ACHN (cell line): Measurements from ENCODE around the gene SLC35B3.
"Not testable (repeated sequence)": the region's sequence is repeated elsewhere in the genome, so short reads cannot be mapped to it uniquely, and the experiment has no call there.

ENCODE experiments used
- DNase-seq: peaks from one replicate; pipeline ENCODE4 v3.0.0-alpha.2; 2015
- in situ Hi-C: cut with HindIII; loops from 2 replicates; pipeline ENCODE4 v1.10.0; 2017; ENCODE audit warnings: low sequenced_read_pairs, low pct_ligation_motif_present, low pct_unique_long_range_greater_than_20kb

SLC35B3 gene

GRCh38 chr6:8435093-8435844 lies at the start of gene SLC35B3:
Gene SLC35B3 (minus strand): TSS chr6:8435545.
- in situ Hi-C loops: no loop called here
- DNase-seq: peak; percentile 91

DNA sequence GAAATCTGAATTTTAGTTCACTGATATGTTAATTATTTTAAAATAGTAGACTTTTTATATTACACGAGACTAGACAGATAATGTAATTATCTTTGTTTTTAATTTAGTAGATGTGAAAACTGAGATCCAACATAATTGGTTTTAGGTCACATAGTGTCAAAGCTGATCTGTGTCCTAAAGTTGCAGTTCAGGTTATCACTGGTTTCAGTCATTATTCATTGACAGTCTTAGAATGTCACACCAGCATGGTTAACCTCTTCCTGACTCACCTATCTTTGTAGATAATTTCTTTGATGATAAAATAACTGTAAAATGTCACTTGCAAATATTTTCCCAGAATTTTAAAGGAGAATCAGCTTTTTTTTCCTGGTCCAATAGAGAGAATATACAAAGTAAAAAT lies 48.3 kb upstream of the SLC35B3 start:
- in situ Hi-C loops: no loop called here

DNA sequence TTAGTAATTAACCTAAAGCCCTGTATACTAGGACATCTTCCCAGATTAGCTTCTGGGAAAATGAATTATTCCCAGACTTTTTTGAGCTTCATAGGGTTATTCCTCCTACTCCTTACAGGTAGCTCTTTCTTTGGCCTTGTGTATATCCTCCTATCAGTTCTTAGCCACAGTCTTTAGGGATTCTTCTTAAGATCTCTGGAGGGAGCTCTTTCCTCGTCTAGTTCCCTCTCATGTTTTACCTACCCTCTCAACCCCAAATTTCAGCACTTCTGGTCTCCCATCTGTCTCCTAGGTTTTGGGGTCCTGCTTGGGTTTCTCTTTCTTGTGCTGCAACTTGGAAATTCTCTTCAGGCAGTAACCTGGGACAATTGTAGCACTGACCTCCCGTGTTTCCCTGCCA lies 46.4 kb upstream of the SLC35B3 start:
- in situ Hi-C loops: no loop called here
- DNase-seq: peak; percentile 28

More for the DNA sequence above, 48.3 kb upstream of the SLC35B3 start:
- no peak for DNase-seq

DNA sequence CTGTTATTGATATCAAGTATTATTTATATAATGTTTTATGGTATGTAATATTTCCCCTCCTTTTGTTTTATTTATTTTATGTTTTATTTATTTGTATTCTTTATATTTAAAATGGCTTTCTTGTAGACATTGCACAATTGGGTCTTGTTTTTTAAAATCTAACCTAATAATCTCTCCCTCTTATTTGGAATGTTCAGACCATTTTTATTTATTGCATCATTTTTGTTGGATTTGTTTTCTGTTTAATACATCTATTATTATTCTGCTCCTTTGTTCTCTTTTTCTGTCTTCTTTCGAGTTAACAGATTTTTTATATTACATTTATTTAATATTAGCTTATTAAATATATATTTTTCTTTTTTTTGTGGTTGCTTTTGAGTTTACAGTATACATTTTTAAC lies 43.1 kb upstream of the SLC35B3 start:
- no peak for DNase-seq
- in situ Hi-C loops: no loop called here

DNA sequence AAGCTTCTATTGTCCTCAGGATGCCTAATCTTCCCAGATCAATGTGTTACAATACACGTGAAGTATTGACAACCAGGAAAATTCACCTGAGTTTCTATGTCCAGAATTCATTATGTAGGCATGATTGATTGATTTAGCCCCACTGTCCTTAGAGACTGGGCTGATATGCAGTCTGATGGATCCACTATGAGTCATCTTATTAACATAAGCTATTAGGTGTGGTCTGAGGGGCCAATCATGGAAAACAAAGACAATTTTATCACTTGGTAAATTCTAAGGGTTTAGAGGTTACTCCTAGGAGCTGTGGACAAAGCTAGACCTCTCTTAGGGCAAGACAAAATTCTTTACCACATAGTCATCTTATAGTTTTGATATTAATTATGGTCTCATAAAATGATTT lies 41.3 kb upstream of the SLC35B3 start:
- DNase-seq: no peak
- in situ Hi-C loops: no loop called here

- in situ Hi-C loops: no loop called here
Observed at GRCh38 chr6:8468552-8469356, 33.4 kb upstream of the SLC35B3 start.

DNA sequence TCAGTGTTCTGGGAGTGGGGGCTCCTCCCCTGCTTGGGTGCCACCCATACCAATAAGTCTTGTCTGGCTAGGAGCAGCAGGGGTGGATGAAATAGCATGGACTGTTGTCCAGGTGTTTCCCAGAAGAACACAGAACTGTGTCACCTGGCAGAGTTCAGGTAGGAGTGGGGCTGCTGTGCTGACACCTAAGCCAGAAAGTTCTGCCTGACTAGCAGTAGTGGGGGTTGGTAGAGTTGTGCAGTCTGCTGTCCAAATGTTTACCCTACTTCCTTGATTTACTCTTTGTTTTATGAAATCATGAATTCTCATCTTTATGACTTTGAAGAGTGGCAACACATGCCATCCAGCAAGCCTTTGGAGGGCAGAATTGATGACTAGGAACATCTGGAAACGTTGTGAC lies 27.3 kb upstream of the SLC35B3 start:
- in situ Hi-C loops: no loop called here
- DNase-seq: no peak

More at GRCh38 chr6:8468552-8469356, 33.4 kb upstream of the SLC35B3 start:
- DNase-seq: no peak

DNA sequence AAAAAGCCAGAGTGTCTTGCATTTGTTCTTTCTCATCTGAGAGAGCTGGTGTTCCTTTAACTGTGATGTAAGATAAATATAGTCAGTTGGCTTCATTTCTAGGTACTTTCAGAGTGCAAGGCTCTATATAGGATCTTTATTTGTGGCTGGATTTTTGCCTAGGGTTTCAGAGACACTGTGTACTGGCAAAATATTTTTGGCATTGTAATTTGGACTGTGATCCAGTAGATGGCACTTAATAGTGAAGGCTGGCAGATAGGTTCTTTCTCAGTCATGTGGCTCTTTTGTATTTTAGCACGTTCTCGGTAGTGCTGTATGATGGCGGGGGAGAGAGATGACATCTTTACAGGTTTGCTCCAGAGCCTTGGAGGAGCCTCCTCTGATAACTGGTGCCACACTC lies 26.8 kb upstream of the SLC35B3 start:
- in situ Hi-C loops: no loop called here
- no peak for DNase-seq

DNA sequence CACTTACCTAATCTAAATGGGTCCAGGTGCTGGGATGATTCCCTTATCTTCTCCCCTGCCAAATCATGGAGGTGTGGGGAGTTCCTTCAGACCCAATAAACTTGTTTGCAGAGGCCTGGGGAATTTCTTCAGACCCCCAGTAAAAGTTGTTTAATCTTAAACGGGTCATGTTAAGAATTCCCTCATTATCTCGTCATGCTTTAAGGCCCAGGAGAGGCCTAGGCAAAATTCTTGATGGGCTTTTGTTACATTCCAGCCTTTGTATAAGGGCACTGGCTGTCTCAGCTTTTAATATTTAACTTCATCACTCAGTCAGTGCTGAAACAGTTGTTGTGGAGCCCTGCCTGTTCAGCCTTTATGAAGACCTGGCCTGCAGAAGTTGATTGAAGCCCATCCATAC lies 11.0 kb upstream of the SLC35B3 start:
- in situ Hi-C loops: no loop called here
- DNase-seq: peak; percentile 68

DNA sequence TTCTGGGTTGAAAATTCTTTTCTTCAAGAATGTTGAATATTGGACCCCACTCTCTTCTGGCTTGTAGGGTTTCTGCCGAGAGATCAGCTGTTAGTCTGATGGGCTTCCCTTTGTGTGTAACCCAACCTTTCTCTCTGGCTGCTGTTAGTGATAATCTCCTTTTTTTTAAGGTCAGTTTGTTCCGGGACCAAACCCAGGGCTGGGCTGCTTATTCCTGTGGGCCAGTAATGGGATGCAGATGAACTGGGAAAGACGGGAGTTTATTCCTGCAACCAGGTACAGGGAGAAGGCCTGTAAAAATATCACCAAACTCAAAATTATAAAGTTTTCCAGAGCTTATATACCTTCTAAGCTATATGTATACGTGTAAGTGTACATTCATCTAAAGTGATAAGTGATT lies 10.6 kb upstream of the SLC35B3 start:
- in situ Hi-C loops, DNase-seq: not testable (repeated sequence)

GRCh38 chr6:8442150-8442549 lies 6.8 kb upstream of the SLC35B3 start:
- DNase-seq: no peak
- in situ Hi-C loops: no loop called here

DNA sequence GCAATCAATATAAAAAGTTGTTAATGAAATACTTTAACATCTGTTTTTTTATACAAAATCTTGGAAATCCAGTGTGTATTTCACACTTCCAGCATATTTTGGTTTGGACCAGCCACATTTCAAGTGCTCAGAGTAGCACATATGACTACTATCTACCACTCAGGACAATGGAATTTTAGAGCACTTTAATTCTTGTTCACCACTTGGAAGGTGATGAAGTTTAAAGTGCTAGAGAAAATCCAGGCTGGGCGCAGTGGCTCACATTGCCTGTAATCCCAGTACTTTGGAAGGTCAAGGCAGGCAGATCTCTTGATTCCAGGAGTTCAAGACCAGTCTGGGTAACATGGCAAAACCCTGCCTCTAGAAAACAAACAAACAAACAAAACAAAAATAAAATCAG lies 6.1 kb upstream of the SLC35B3 start:
- no peak for DNase-seq
- in situ Hi-C loops: no loop called here

GRCh38 chr6:8439601-8440268 lies 4.4 kb upstream of the SLC35B3 start:
- in situ Hi-C loops: no loop called here
- no peak for DNase-seq

DNA sequence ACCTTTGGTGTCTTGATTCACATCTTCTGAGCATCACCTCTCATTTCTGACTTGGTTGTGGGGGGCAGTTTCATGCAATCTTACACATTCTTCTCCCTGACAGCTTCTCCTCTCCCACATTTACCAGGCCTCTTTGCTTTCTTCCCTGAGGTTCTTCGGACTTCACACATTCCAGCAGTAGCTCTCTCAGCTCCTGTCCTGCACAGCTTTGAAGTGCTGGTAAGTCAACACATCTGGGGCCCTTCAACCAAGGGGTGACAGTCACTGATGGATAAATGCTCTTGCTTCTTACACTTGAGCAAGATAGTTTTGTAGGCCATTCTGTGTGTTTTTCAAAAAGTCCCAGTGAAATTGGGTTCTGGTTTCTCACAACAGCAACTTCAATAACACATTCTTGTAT lies 2.5 kb upstream of the SLC35B3 start:
- in situ Hi-C loops: no loop called here
- no peak for DNase-seq

DNA sequence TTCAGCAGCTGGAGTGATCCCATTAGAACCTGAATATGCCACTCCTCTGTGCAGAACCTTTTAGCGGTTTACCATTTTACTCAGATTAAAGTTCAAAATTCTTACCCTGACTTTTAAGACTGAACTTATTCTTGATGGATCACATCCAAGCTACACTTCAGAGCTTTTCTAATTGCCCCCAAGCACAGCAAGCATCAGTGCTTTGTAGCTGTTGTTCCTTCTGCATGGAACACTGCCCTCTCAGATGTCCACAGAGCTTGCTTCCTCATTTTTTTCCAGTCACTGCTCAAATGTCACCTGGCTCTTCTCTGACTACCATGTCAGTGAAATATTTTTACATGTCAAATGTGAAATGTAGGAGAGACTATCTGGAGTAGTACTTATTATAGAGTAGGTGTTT lies 1.6 kb upstream of the SLC35B3 start:
- in situ Hi-C loops: no loop called here
- DNase-seq: no peak

- in situ Hi-C loops: no loop called here
- peak; percentile 28 for DNase-seq
Observed at GRCh38 chr6:8435845-8436168, 462 bp upstream of the SLC35B3 start.

GRCh38 chr6:8434727-8435092 lies 635 bp downstream of the SLC35B3 start:
- in situ Hi-C loops: no loop called here
- DNase-seq: no peak

DNA sequence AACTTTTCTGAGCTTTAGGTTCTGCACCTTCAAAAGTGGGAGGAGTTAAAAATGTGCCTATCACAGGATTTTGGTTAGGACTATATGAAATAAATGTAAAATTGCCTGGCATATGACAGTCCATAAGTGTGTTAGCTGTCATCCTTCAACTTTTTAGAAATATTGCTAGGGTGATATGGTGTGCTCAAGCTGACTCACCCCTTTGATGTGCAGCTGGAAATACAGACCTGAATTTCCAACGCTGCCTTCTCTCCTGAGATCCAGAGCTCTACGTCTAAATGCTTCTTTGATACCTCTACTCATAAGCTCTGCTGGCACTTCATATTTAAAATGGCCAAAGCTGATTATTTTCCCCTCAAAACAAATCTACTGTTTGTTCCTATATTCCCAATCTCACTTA lies 2.7 kb downstream of the SLC35B3 start:
- DNase-seq: no peak
- in situ Hi-C loops: no loop called here

- in situ Hi-C loops: no loop called here
- DNase-seq: no peak
Observed at GRCh38 chr6:8429821-8430220, 5.5 kb downstream of the SLC35B3 start.

GRCh38 chr6:8426544-8426943 lies 8.8 kb downstream of the SLC35B3 start:
- in situ Hi-C loops, DNase-seq: not testable (repeated sequence)
